Vagina (tissue), 2 donors: ENCODE data around the gene RFPL2. TPM values are rescaled to one million over a fixed set of nuclear protein-coding genes. Genes with fewer than 3 reads are reported as not detected.
"Not testable (repeated sequence)": the region's sequence is repeated elsewhere in the genome, so short reads cannot be mapped to it uniquely, and the experiment has no call there.

Experiments
- DNase-seq, 2 donors: peaks; one replicate each; pipeline ENCODE4 v3.0.0-alpha.2; 2017; ENCODE audit errors: extremely low spot score in 2 of 2
- H3K27ac ChIP-seq: fragments of 200-600 bp; sonication (generic); one replicate; pipeline ENCODE4 v1.5.1; 2019
- H3K27me3 ChIP-seq: fragments of 200-600 bp; sonication (generic); one replicate; pipeline ENCODE4 v1.5.1; 2019
- H3K36me3 ChIP-seq, 2 donors: fragments of 200-600 bp; sonication (generic); one replicate each; pipeline ENCODE4 v1.5.1; 2017 to 2019
- H3K4me1 ChIP-seq: fragments of 200-600 bp; sonication (generic); one replicate; pipeline ENCODE4 v1.5.1; 2019
- H3K4me3 ChIP-seq, 2 donors: fragments of 200-600 bp; sonication (generic); 1 replicate in 1 of 2; 2 replicates in 1 of 2; pipeline ENCODE4 v1.5.1; 2016 to 2019
- H3K9me3 ChIP-seq: fragments of 200-600 bp; sonication (generic); one replicate; pipeline ENCODE4 v1.5.1; 2019
- POLR2A ChIP-seq, 2 donors: fragments of 450-650 bp; IDR thresholded peaks; one replicate each; pipeline ENCODE4 v1.6.1; 2017; ENCODE audit warnings: antibody characterized with exemption in 2 of 2, mild to moderate bottlenecking in 2 of 2, moderate library complexity in 2 of 2
- POLR2AphosphoS5 ChIP-seq, 2 donors: sonication (generic); formaldehyde crosslinking; IDR thresholded peaks; one replicate each; pipeline ENCODE4 v1.9.0; 2017; ENCODE audit warnings: antibody characterized with exemption in 2 of 2, mild to moderate bottlenecking in 2 of 2, low read depth in 1 of 2; ENCODE audit not compliant: insufficient read depth in 1 of 2
- intact Hi-C: fragments of 100-400 bp; cut with DNase I; formaldehyde crosslinking; loops from one replicate; pipeline ENCODE4 v1.15.1; 2023
- total RNA-seq: library from RNA; depleted of rRNA; stranded (reverse); fragments of >200 nt; gene quantifications from one replicate; pipeline ENCODE4 v1.2.3, GENCODE V29; 2016
- TF ChIP-seq, protein P1 (sequence below), 3 experiments: fragments of 450-650 bp in 2 of 3; fragments of 200-600 bp in 1 of 3; sonication (generic) in 1 of 3; IDR thresholded peaks; one replicate each; pipeline ENCODE4 v1.5.1; 2017 to 2019; ENCODE audit warnings: antibody characterized with exemption in 3 of 3, mild to moderate bottlenecking in 2 of 3, moderate library complexity in 2 of 3

RFPL2 gene
- total RNA-seq, 1 donor from 2014 or later: not detected

DNA sequence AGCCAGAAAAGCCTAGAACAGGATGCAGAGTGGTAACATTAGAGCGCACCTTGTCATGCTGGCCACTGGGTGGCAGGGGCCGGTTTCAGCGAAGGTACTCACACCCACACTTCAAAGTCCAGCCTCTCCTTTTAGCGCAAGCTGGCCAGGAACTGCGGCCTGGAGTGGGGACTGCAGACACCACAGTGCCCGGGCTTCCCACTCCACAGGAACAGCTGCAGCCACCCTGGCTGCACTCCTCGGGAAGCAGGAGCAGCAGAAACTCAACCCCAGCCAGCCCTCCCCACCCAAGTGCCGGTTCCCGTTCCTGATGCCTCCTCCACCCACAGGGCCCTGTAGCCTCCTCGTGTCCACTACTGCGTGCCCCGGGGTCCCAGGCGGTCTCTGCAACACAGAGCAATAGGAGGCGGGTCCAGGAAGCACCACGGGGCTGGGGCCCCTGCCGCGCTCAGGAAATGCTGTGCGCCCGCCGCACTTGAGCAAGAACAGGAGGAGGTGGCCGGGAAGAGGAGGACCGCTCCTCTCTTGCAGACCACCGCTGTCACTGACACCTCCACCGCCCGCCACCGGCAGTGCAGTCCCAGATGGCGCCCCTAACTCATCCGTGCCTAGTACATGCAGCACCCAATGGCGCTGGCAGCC lies 2.2 kb downstream of the RFPL2 start:
- intact Hi-C loops: no loop called here
- H3K4me3 ChIP-seq: peak overlapping the region; percentile 9
- no peaks in the 10 kb centered on the region for H3K27me3 ChIP-seq
- no peak overlapping the region for H3K27ac ChIP-seq
- H3K36me3 ChIP-seq: no peaks in the 10 kb centered on the region
- no peak for DNase-seq
- peaks cover 11% of the 10 kb centered on the region for H3K4me1 ChIP-seq
- no peaks in the 10 kb centered on the region for H3K9me3 ChIP-seq
- TF ChIP-seq, protein P1, sequence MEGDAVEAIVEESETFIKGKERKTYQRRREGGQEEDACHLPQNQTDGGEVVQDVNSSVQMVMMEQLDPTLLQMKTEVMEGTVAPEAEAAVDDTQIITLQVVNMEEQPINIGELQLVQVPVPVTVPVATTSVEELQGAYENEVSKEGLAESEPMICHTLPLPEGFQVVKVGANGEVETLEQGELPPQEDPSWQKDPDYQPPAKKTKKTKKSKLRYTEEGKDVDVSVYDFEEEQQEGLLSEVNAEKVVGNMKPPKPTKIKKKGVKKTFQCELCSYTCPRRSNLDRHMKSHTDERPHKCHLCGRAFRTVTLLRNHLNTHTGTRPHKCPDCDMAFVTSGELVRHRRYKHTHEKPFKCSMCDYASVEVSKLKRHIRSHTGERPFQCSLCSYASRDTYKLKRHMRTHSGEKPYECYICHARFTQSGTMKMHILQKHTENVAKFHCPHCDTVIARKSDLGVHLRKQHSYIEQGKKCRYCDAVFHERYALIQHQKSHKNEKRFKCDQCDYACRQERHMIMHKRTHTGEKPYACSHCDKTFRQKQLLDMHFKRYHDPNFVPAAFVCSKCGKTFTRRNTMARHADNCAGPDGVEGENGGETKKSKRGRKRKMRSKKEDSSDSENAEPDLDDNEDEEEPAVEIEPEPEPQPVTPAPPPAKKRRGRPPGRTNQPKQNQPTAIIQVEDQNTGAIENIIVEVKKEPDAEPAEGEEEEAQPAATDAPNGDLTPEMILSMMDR (IDR thresholded peaks at IDR 0.05): peak in 1 of 3 experiments; percentile 29
- TF ChIP-seq POLR2A (IDR thresholded peaks at IDR 0.05): no peak
- no peak for TF ChIP-seq POLR2AphosphoS5 (IDR thresholded peaks at IDR 0.05; ENCODE audit: insufficient read depth in 1 of 2, low read depth in 1 of 2)

DNA sequence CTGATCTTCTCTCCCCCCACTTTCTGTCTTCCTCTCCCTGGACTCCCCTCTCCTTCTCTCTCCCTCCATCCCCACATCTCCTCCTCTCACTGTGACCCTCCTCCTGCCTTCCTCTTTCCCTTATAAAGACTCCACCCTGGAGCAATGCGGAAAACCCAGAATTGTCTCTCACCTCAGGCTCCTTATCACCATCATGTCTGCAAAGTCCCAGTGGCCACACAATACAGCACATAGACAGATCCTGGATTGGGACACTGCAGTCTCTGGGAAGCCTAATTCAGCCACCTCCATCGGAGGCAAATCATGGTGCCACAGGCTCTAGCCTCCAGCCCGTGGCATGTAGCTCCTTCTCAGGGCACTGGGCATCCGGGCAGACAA lies 2.7 kb downstream of the RFPL2 start:
- Histone ChIP-seq H3K4me1 (peaks cover 11% of the 10 kb centered on the region), H3K27ac (no peak overlapping the region), H3K27me3 (no peaks in the 10 kb centered on the region), H3K9me3 (no peaks in the 10 kb centered on the region), H3K4me3 (no peak overlapping the region), H3K36me3 (no peaks in the 10 kb centered on the region)
- DNase-seq: no peak
- intact Hi-C loops: no loop called here
- TF ChIP-seq POLR2AphosphoS5 (IDR thresholded peaks at IDR 0.05; ENCODE audit: insufficient read depth in 1 of 2, low read depth in 1 of 2) (no peak), POLR2A (IDR thresholded peaks at IDR 0.05) (no peak)
- TF ChIP-seq, protein P1 (IDR thresholded peaks at IDR 0.05): no peak

DNA sequence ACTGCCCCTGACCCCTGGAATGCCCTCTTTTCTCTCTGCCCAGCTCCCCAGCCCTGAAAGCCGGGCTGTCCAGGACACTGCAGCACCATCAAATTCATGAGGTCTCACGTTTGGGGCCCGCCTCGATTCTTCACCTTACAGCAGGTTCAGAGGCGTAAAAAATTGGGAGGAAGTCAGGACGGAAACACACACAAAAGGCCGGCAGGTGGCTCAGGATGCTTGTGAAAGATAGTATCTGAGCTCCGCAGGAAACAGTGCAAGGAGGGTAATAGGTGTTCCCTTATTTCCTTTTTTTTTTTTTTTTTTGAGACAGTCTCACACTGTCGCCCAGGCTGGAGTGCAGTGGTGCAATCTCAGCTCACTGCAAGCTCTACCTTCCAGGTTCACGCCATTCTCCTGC lies 4.1 kb downstream of the RFPL2 start:
- Histone ChIP-seq H3K4me3 (no peak overlapping the region), H3K36me3 (no peaks in the 10 kb centered on the region), H3K27ac (no peak overlapping the region), H3K27me3 (no peaks in the 10 kb centered on the region), H3K9me3 (no peaks in the 10 kb centered on the region), H3K4me1 (peaks cover 11% of the 10 kb centered on the region)
- TF ChIP-seq, protein P1 (IDR thresholded peaks at IDR 0.05): no peak
- TF ChIP-seq POLR2AphosphoS5 (IDR thresholded peaks at IDR 0.05; ENCODE audit: insufficient read depth in 1 of 2, low read depth in 1 of 2) (no peak), POLR2A (IDR thresholded peaks at IDR 0.05) (no peak)
- no peak for DNase-seq
- intact Hi-C loops: no loop called here

DNA sequence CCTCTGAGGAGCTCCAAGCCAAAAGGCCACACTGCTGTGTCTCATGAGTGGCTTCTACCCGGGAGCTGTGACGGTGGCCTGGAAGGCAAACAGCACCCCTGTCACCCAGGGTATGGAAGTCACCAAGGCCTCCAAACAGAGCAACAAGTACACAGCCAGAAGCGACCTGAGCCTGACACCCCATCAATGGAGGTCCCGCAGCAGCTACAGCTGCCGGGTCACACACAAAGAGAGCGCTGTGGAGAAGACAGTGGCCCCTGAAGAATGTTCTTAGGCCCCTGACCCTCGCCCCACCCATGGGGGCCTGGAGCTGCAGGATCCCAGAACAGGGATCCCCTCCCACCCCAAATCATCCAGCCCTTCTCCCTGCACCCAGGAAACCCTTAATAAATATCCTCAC lies 4.9 kb downstream of the RFPL2 start:
- Histone ChIP-seq H3K4me1 (peaks cover 11% of the 10 kb centered on the region), H3K27me3 (no peaks in the 10 kb centered on the region), H3K9me3 (no peaks in the 10 kb centered on the region), H3K36me3 (no peaks in the 10 kb centered on the region), H3K27ac (no peak overlapping the region), H3K4me3 (no peak overlapping the region)
- no peak for DNase-seq
- TF ChIP-seq POLR2A (IDR thresholded peaks at IDR 0.05) (no peak), POLR2AphosphoS5 (IDR thresholded peaks at IDR 0.05; ENCODE audit: insufficient read depth in 1 of 2, low read depth in 1 of 2) (no peak)
- TF ChIP-seq, protein P1 (IDR thresholded peaks at IDR 0.05): no peak
- intact Hi-C loops: no loop called here

DNA sequence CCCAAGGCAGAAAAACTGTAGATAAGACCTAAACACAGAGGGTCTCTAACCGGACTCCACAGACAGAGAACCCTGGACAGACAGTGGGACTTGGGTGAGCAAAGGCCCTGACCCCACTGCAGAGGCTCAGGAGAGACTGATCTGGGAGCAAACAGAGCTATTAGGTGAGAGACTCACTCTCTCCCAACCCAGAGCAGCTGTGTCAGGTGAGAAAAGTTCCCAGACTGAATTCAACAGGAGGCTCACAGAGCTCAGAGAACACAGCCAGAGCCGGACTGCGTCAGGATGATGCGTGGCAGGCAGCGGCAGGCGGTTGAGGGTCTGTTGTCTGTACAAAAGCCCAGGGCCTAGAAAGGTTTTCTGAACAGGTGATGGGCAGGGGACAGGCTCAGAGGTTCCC lies 5.5 kb downstream of the RFPL2 start:
- Histone ChIP-seq H3K4me1 (peaks cover 11% of the 10 kb centered on the region), H3K4me3 (no peak overlapping the region), H3K27ac (no peak overlapping the region), H3K9me3 (no peaks in the 10 kb centered on the region), H3K27me3 (no peaks in the 10 kb centered on the region), H3K36me3 (no peaks in the 10 kb centered on the region)
- DNase-seq: no peak
- intact Hi-C loops: no loop called here
- TF ChIP-seq, protein P1 (IDR thresholded peaks at IDR 0.05): no peak
- TF ChIP-seq POLR2AphosphoS5 (IDR thresholded peaks at IDR 0.05; ENCODE audit: insufficient read depth in 1 of 2, low read depth in 1 of 2) (no peak), POLR2A (IDR thresholded peaks at IDR 0.05) (no peak)

DNA sequence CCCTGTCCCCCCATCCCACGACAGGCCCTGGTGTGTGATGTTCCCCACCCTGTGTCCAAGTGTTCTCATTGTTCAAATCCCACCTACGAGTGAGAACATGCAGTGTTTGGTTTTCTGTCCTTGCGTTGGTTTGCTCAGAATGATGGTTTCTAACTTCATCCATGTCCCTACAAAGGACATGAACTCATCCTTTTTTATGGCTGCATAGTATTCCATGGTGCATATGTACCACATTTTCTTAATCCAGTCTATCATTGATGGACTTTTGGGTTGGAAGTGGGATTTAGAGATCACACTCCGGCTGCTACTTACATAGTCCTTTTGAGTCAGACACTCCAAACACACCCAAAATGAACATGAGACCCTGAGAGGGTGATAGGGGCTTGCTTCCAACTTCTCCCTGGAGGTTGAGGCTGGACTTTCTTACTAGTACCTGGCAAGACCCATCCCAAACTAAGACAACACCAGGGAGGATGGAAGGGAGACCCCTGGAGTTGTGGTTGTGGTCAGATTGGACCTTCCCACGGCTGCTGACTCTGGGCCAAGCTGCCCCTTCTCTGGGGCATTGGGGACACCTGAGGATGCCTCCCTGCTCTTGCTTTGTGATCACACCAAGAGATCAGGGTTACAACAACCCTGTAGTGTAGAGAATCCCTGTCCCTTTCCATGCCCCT lies 7.2 kb downstream of the RFPL2 start:
- DNase-seq, H3K4me1 ChIP-seq, H3K27me3 ChIP-seq, H3K36me3 ChIP-seq, H3K9me3 ChIP-seq, H3K27ac ChIP-seq, H3K4me3 ChIP-seq, intact Hi-C loops: not testable (repeated sequence)

DNA sequence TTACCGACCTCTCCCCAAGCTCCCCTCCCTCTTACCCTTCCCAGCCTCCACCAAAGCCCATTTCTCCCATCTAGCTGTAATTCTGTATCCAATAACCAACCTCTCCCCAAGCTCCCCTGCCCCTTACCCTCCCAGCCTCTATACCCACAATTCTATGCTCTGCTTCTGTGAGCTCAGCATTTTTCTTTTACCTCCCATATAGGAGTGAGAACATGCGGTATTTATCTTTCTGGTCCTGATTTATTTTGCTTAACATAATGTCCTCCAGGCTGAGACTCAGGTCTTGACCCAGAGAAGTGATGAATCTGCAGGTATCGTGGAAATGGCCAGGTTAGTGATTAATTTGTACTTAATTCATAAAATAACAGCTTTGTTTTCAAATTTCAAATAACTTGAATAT lies 9.0 kb downstream of the RFPL2 start:
- H3K27ac ChIP-seq, H3K4me3 ChIP-seq, H3K27me3 ChIP-seq, DNase-seq, H3K36me3 ChIP-seq, H3K9me3 ChIP-seq, H3K4me1 ChIP-seq, intact Hi-C loops: not testable (repeated sequence)
